Measurements from ENCODE around the gene ARFGEF3.

The ARFGEF3 gene

DNA sequence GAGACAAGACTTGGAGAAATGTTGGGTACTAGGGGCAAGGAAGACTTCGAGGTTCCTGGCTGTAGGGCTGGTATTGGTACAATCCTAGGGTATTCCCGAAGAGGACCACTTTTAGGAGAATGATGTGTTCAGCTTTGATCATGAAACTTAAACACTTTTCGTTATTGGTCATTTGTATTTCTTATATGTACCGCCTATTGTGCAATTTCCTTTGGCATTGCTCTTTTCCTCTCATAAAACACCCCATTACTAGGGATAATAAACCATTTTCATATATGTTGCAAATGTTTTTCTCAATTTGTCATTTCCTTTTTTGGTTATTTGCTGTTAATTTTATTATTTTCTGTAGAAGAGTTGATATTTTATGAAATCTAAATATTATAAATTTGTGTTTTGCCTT is 18.9 kb upstream of the ARFGEF3 start:
- Histone ChIP-seq H3K36me3 (ENCODE audit: control insufficient read depth in 2 of 2, insufficient read depth in 1 of 2, low read length in 2 of 2) (no peaks in the 10 kb centered on the region), H3K9me3 (ENCODE audit: control insufficient read depth, insufficient read depth, low read depth, low read length) (no peaks in the 10 kb centered on the region), H3K4me1 (ENCODE audit: control insufficient read depth, insufficient read depth, low read length) (no peaks in the 10 kb centered on the region), H3K27ac (ENCODE audit: extremely low read depth, low read depth, low read length) (no peak overlapping the region), H3K4me3 (ENCODE audit: low read depth, low read length) (no peak overlapping the region)
- POLR2A ChIA-PET: interaction anchor here (0.6 kb wide), 1 partner anchor 381 kb away, joined by 4 read pairs; no protein-coding TSS in a partner anchor
- TF ChIP-seq ZNF394 (tag by site-specific recombination; IDR thresholded peaks at IDR 0.05; ENCODE audit: borderline replicate concordance): no peak
- TF ChIP-seq ZNF433 (tag by site-specific recombination; IDR thresholded peaks at IDR 0.05; ENCODE audit: low read depth): no peak
- no peak for TF ChIP-seq GLIS2 (tag by site-specific recombination; IDR thresholded peaks at IDR 0.05)
- CTCF ChIA-PET: interaction anchor here (0.7 to 1.0 kb wide), 4 partner anchors 18 to 261 kb away, joined by 3 to 4 read pairs (median 3); partner anchors contain the start of gene HEBP2

GRCh38 chr6:138145402-138145801 is 16.3 kb upstream of the ARFGEF3 start:
- Histone ChIP-seq H3K4me3 (ENCODE audit: low read depth, low read length) (no peak overlapping the region), H3K4me1 (ENCODE audit: control insufficient read depth, insufficient read depth, low read length) (no peaks in the 10 kb centered on the region), H3K36me3 (ENCODE audit: control insufficient read depth in 2 of 2, insufficient read depth in 1 of 2, low read length in 2 of 2) (no peaks in the 10 kb centered on the region), H3K9me3 (ENCODE audit: control insufficient read depth, insufficient read depth, low read depth, low read length) (no peaks in the 10 kb centered on the region), H3K27ac (ENCODE audit: extremely low read depth, low read depth, low read length) (no peak overlapping the region)
- CTCF ChIA-PET: interaction anchor here (0.6 to 1.3 kb wide), 3 partner anchors 30 to 1842 kb away, joined by 3 to 7 read pairs (median 3); no protein-coding TSS in a partner anchor
- POLR2A ChIA-PET: no interaction called here
- no peak for TF ChIP-seq ZNF248 (tag by site-specific recombination; IDR thresholded peaks at IDR 0.05)
- TF ChIP-seq, protein P1, sequence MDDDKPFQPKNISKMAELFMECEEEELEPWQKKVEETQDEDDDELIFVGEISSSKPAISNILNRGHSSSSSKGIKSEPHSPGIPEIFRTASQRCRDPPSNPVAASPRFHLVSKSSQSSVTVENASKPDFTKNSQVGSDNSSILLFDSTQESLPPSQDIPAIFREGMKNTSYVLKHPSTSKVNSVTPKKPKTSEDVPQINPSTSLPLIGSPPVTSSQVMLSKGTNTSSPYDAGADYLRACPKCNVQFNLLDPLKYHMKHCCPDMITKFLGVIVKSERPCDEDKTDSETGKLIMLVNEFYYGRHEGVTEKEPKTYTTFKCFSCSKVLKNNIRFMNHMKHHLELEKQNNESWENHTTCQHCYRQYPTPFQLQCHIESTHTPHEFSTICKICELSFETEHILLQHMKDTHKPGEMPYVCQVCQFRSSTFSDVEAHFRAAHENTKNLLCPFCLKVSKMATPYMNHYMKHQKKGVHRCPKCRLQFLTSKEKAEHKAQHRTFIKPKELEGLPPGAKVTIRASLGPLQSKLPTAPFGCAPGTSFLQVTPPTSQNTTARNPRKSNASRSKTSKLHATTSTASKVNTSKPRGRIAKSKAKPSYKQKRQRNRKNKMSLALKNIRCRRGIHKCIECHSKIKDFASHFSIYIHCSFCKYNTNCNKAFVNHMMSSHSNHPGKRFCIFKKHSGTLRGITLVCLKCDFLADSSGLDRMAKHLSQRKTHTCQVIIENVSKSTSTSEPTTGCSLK (tag by site-specific recombination; IDR thresholded peaks at IDR 0.05): no peak
- TF ChIP-seq, protein P2, sequence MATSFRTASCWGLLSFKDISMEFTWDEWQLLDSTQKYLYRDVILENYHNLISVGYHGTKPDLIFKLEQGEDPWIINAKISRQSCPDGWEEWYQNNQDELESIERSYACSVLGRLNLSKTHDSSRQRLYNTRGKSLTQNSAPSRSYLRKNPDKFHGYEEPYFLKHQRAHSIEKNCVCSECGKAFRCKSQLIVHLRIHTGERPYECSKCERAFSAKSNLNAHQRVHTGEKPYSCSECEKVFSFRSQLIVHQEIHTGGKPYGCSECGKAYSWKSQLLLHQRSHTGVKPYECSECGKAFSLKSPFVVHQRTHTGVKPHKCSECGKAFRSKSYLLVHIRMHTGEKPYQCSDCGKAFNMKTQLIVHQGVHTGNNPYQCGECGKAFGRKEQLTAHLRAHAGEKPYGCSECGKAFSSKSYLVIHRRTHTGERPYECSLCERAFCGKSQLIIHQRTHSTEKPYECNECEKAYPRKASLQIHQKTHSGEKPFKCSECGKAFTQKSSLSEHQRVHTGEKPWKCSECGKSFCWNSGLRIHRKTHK (tag by site-specific recombination; IDR thresholded peaks at IDR 0.05): no peak
- no peak for TF ChIP-seq BCL11A (tag by site-specific recombination; IDR thresholded peaks at IDR 0.05; ENCODE audit: low read depth)
- TF ChIP-seq, protein P3, sequence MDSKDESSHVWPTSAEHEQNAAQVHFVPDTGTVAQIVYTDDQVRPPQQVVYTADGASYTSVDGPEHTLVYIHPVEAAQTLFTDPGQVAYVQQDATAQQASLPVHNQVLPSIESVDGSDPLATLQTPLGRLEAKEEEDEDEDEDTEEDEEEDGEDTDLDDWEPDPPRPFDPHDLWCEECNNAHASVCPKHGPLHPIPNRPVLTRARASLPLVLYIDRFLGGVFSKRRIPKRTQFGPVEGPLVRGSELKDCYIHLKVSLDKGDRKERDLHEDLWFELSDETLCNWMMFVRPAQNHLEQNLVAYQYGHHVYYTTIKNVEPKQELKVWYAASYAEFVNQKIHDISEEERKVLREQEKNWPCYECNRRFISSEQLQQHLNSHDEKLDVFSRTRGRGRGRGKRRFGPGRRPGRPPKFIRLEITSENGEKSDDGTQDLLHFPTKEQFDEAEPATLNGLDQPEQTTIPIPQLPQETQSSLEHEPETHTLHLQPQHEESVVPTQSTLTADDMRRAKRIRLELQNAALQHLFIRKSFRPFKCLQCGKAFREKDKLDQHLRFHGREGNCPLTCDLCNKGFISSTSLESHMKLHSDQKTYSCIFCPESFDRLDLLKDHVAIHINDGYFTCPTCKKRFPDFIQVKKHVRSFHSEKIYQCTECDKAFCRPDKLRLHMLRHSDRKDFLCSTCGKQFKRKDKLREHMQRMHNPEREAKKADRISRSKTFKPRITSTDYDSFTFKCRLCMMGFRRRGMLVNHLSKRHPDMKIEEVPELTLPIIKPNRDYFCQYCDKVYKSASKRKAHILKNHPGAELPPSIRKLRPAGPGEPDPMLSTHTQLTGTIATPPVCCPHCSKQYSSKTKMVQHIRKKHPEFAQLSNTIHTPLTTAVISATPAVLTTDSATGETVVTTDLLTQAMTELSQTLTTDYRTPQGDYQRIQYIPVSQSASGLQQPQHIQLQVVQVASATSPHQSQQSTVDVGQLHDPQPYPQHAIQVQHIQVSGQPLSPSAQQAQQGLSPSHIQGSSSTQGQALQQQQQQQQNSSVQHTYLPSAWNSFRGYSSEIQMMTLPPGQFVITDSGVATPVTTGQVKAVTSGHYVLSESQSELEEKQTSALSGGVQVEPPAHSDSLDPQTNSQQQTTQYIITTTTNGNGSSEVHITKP (tag by site-specific recombination; IDR thresholded peaks at IDR 0.05): no peak
- no peak for TF ChIP-seq ZNF518A (tag by site-specific recombination; conservative IDR thresholded peaks at IDR 0.05; ENCODE audit: low read depth)
- TF ChIP-seq, protein P4, sequence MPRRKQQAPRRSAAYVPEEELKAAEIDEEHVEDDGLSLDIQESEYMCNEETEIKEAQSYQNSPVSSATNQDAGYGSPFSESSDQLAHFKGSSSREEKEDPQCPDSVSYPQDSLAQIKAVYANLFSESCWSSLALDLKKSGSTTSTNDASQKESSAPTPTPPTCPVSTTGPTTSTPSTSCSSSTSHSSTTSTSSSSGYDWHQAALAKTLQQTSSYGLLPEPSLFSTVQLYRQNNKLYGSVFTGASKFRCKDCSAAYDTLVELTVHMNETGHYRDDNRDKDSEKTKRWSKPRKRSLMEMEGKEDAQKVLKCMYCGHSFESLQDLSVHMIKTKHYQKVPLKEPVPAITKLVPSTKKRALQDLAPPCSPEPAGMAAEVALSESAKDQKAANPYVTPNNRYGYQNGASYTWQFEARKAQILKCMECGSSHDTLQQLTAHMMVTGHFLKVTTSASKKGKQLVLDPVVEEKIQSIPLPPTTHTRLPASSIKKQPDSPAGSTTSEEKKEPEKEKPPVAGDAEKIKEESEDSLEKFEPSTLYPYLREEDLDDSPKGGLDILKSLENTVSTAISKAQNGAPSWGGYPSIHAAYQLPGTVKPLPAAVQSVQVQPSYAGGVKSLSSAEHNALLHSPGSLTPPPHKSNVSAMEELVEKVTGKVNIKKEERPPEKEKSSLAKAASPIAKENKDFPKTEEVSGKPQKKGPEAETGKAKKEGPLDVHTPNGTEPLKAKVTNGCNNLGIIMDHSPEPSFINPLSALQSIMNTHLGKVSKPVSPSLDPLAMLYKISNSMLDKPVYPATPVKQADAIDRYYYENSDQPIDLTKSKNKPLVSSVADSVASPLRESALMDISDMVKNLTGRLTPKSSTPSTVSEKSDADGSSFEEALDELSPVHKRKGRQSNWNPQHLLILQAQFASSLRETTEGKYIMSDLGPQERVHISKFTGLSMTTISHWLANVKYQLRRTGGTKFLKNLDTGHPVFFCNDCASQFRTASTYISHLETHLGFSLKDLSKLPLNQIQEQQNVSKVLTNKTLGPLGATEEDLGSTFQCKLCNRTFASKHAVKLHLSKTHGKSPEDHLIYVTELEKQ (tag by site-specific recombination; IDR thresholded peaks at IDR 0.05; ENCODE audit: borderline replicate concordance): no peak
- TF ChIP-seq ZNF529 (tag by site-specific recombination; IDR thresholded peaks at IDR 0.05; ENCODE audit: insufficient replicate concordance): no peak
